Ishikawa (cell line): Measurements from ENCODE around the gene FOXB2.

Experiments
- CEBPB ChIP-seq: IDR thresholded peaks from 2 replicates; pipeline ENCODE4 v1.6.1; 2012
- CREB1 ChIP-seq: IDR thresholded peaks from 2 replicates; pipeline ENCODE4 v1.6.1; 2012; ENCODE audit warnings: low read depth
- EGR1 ChIP-seq: IDR thresholded peaks from 2 replicates; pipeline ENCODE4 v1.6.1; 2012
- EP300 ChIP-seq: IDR thresholded peaks from 2 replicates; pipeline ENCODE4 v1.6.1; 2012; ENCODE audit warnings: borderline replicate concordance
- FOXM1 ChIP-seq: IDR thresholded peaks from 2 replicates; pipeline ENCODE4 v1.6.1; 2012; ENCODE audit warnings: low read depth, borderline replicate concordance
- NFIC ChIP-seq: IDR thresholded peaks from 2 replicates; pipeline ENCODE4 v1.6.1; 2012
- RAD21 ChIP-seq: IDR thresholded peaks from 2 replicates; pipeline ENCODE4 v1.6.1; 2012; ENCODE audit warnings: low read depth
- REST ChIP-seq: IDR thresholded peaks from 2 replicates; pipeline ENCODE4 v1.6.1; 2012; ENCODE audit warnings: low read depth, mild to moderate bottlenecking
- TAF1 ChIP-seq: IDR thresholded peaks from 2 replicates; pipeline ENCODE4 v1.6.1; 2012; ENCODE audit warnings: low read depth, mild to moderate bottlenecking
- TCF12 ChIP-seq: IDR thresholded peaks from 2 replicates; pipeline ENCODE4 v1.6.1; 2012; ENCODE audit warnings: low read depth
- TEAD4 ChIP-seq: IDR thresholded peaks from 2 replicates; pipeline ENCODE4 v1.6.1; 2012
- USF1 ChIP-seq: IDR thresholded peaks from 2 replicates; pipeline ENCODE4 v1.6.1; 2012
- YY1 ChIP-seq: IDR thresholded peaks from 2 replicates; pipeline ENCODE4 v1.6.1; 2012; ENCODE audit warnings: low read depth
- ZBTB7A ChIP-seq: IDR thresholded peaks from 2 replicates; pipeline ENCODE4 v1.6.1; 2012; ENCODE audit warnings: low read depth
- TF ChIP-seq, protein P1 (sequence below): IDR thresholded peaks from 2 replicates; pipeline ENCODE4 v1.6.1; 2012

FOXB2 gene

GRCh38 chr9:77022783-77023440 lies 3.5 kb downstream of the FOXB2 start:
- TF ChIP-seq REST, result no peak
- no peak for TF ChIP-seq TEAD4
- no peak for TF ChIP-seq ZBTB7A
- no peak for TF ChIP-seq TAF1
- TF ChIP-seq, protein P1, sequence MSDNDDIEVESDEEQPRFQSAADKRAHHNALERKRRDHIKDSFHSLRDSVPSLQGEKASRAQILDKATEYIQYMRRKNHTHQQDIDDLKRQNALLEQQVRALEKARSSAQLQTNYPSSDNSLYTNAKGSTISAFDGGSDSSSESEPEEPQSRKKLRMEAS, result no peak
- TF ChIP-seq TCF12, result no peak
- no peak for TF ChIP-seq EP300
- no peak for TF ChIP-seq CREB1
- TF ChIP-seq EGR1, result no peak
- TF ChIP-seq RAD21, result no peak
- TF ChIP-seq CEBPB, result no peak
- TF ChIP-seq NFIC, result no peak
- no peak for TF ChIP-seq FOXM1
- no peak for TF ChIP-seq YY1
- TF ChIP-seq USF1, result no peak

GRCh38 chr9:77023726-77024125 lies 4.3 kb downstream of the FOXB2 start:
- no peak for TF ChIP-seq TAF1
- no peak for TF ChIP-seq USF1
- TF ChIP-seq REST, result no peak
- TF ChIP-seq FOXM1, result no peak
- no peak for TF ChIP-seq TCF12
- no peak for TF ChIP-seq CREB1
- TF ChIP-seq EP300, result no peak
- TF ChIP-seq RAD21, result no peak
- TF ChIP-seq, protein P1, result no peak
- no peak for TF ChIP-seq CEBPB
- TF ChIP-seq TEAD4, result no peak
- no peak for TF ChIP-seq ZBTB7A

DNA sequence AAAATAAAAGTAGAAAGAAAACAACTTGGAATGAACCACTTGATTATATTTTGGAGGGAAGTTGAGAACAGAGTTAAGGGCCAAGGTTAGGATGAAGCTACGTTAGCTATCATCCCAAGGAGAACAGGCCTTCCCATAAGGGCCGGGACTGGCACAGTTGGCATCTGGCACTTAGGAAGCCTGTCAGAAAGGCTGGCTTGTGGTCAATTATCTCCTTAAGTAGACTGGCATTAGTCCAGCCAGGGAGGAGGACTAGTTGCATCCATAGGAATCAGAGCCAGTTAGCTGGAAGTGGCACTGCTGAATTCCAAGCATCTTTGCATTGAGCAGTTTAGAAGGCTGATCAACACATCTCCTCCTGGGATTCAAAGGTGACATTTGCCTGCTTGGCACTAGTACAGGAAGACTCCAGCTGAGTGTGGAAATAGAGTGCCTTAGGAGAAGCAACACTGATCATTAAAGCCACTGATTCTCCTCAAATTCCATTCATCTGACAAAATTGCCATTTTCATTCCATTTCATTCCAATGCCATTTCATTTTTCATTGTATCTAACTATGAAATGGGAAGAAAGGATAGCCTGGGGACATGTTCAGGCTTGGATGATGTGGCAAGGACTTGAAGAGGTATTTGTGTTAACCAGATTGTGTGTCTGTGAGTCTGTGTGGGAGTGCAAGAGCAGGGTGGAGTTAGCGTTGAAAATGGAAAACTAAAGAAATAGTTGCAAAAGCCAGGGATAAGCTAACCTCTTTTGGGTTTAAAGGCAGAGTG lies 5.5 kb downstream of the FOXB2 start:
- TF ChIP-seq YY1 (no peak), CEBPB (no peak), CREB1 (no peak), REST (no peak), NFIC (no peak), RAD21 (no peak), TEAD4 (no peak), USF1 (no peak), TAF1 (no peak), EP300 (no peak)
- TF ChIP-seq, protein P1, result no peak
